Measurements from ENCODE around the gene MMP24. TPM values are rescaled to one million over a fixed set of nuclear protein-coding genes. Genes with fewer than 3 reads are reported as not detected.

Gene MMP24
- total and polyA plus RNA-seq, 2 experiments from 2014 or later = 2.0 to 27.3 TPM

- no peak overlapping the region for H3K27ac ChIP-seq (ENCODE audit: low read depth)
- DNase-seq (ENCODE audit: low spot score) = no peak
Observed at GRCh38 chr20:35305682-35306556, 79.4 kb downstream of the MMP24 start.

More at GRCh38 chr20:35305682-35306556, 79.4 kb downstream of the MMP24 start:
- Mint-ChIP-seq H3K4me1 (peaks cover 20% of the 10 kb centered on the region; the same call in 2 of the 3 replicates), H3K9me3 (no peaks in the 10 kb centered on the region), H3K36me3 (ENCODE audit: low read depth) (peaks cover 7% of the 10 kb centered on the region; the same call in 1 of the 3 replicates), H3K27me3 (ENCODE audit: insufficient read depth, low read depth, poor library complexity) (peaks cover 4% of the 10 kb centered on the region), H3K4me3 (no peak overlapping the region), H3K27ac (no peak overlapping the region)
- H4K20me1 ChIP-seq (replicated peaks; ENCODE audit: insufficient read depth) = no peaks in the 10 kb centered on the region
- no peak overlapping the region for H3K4me3 ChIP-seq
- peaks cover 9% of the 10 kb centered on the region for H3K4me1 ChIP-seq (ENCODE audit: insufficient read depth)
- no peaks in the 10 kb centered on the region for H3K9me2 ChIP-seq (ENCODE audit: insufficient read depth)
- TF ChIP-seq REST (IDR thresholded peaks at IDR 0.05; ENCODE audit: unreplicated experiment) = no peak
- TF ChIP-seq CTCF (conservative IDR thresholded peaks at IDR 0.05; ENCODE audit: low read depth in 2 of 2) = no peak
- TF ChIP-seq ETS1 (IDR thresholded peaks at IDR 0.05) = no peak
- no peak for TF ChIP-seq ZNF331 (CRISPR knock-in tag; IDR thresholded peaks at IDR 0.05; ENCODE audit: low read depth)
- no peak for TF ChIP-seq JUNB (IDR thresholded peaks at IDR 0.05; ENCODE audit: unreplicated experiment)
- no peak for TF ChIP-seq ZNF114 (CRISPR knock-in tag; IDR thresholded peaks at IDR 0.05)
- no peaks in the 10 kb centered on the region for H3K36me3 ChIP-seq (ENCODE audit: insufficient read depth)
- H3K4me2 ChIP-seq = no peak overlapping the region
- H3K27me3 ChIP-seq (ENCODE audit: insufficient read depth) = no peaks in the 10 kb centered on the region
- no peak for ATAC-seq
- no peaks in the 10 kb centered on the region for H3K79me2 ChIP-seq (replicated peaks; ENCODE audit: insufficient read depth)
- H2AFZ ChIP-seq = no peak overlapping the region
- peaks cover 9% of the 10 kb centered on the region; the same call in 1 of the 2 replicates for H3F3A ChIP-seq (replicated peaks; ENCODE audit: low read depth)

All from GM23338 (cell line).